HG02884 (cell line): ENCODE results near the gene TCEAL9.
"Not testable (repeated sequence)": the region's sequence is repeated elsewhere in the genome, so short reads cannot be mapped to it uniquely, and the experiment has no call there.

Experiments used
- ATAC-seq: cut with Tn5 transposase; IDR thresholded peaks from one replicate; pipeline ENCODE4 v1.9.1; 2021; ENCODE audit warnings: mild to moderate bottlenecking, moderate library complexity; ENCODE audit not compliant: unreplicated experiment

The TCEAL9 gene, protein sequence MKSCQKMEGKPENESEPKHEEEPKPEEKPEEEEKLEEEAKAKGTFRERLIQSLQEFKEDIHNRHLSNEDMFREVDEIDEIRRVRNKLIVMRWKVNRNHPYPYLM

DNA sequence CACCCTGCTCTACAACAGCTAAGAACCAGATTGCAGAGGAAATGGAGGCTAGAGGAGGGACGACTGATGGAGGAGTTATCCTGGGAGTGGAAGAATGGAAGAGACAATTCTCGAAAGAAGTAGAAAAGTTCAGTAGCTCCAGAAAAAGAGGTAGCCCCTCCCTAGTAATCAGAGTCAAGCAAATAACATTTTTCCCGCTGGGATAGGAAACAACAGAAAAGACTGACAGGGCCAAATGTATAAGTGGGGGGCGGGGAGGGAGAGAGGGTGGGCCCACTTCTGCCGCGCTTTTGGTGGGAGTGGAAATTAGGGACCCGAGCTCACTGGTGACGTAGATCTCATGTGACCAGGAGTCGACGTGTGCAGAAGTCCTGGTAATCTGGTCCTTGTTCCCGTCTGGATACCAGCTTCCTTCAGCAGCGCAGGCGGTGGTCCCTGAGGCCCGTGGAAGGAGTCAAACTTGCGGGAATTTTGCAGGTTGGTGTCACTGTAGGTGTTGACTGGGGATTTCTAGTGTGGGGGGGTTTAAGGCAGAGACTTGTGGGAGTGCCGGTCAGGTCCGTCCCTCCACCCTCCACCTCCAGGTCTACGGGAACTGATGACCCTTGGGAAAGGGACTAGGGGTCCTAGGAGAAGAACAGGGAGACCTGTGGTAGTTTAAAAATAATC is at the start of gene TCEAL9:
TSS of gene TCEAL9 (plus strand) at position 377 of the 669 bp plus-strand sequence. CDS start 1,179 bp downstream, outside the sequence.
- peak; percentile 75 for ATAC-seq

DNA sequence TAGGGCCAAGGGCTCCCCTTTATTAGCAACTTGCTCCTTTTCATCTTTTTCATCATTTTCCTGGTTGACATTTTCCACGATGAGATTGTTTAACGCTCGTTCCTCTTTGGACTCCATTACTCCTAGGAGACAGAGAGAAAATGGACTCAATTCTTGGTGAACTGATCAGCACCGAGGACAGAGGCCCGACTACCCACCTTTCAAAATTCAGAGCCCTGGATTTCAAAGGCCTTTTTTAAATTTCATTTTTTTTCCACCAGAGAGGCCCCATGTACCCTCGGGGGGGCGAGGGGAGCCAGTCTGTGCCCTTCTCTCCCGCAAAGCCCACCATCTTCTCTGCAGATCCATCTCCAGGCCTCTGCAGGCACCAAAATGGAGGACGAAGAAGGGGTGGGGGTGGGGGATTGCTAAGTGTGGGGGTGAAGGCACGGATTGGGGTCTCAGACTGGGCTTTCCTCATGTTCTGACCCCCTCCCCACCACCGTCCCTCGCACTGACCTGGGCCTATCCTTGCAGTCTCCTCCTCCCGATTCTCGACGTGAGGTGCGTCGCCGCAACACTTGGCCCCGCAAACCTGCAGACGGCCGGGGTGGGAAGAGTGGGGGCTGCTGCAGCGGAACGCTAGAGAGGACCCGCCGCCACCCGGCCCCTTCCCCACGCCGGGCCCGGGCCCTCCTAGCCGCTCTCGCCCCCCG is 46.3 kb upstream of the TCEAL9 start:
- ATAC-seq: no peak

DNA sequence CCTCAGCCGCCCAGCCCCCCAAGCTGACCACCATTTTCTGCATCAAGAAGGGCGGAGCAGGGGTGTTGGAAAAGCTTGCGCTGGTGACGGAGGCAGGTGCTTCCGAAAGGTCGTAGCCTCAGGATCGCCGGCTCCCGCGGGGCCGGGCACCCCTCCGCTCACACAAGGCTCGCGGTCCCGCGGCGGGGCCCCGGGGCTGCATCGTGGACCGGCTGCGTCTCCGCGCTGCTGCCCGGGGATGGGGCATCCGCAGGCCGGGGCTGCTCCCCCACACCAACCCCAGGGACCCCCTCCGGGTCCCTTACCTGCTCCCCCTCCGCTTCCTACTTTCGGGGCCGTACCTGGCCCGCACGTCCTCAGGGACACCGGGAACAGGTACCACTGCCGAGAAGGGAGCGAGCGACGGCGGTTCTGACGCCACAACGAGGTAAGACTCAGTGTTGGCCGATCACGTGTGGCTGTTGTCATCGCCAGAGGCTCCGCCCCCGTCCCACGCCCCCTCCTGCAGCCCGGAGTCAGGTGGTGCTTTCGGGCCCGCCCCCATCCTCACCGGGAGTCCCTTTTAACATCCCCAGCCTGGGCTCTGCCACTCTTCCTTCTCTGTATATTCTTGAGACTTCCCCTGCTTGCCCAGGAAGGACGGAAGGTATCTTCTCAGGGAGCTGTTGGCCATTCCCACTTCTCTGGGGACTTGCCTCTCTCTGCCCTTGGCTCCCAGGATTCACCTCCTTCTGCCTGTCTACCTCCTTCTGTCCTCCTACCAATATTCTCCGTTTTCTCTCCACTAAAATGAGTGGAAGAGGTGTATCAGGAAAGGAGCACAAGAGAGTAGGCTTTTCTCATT is 45.5 kb upstream of the TCEAL9 start, which contains the start of gene BEX2:
TSS of gene BEX2 (minus strand) at position 436 of the 844 bp plus-strand sequence. CDS start 1,014 bp downstream, outside the sequence.
- ATAC-seq: peak; percentile 99

DNA sequence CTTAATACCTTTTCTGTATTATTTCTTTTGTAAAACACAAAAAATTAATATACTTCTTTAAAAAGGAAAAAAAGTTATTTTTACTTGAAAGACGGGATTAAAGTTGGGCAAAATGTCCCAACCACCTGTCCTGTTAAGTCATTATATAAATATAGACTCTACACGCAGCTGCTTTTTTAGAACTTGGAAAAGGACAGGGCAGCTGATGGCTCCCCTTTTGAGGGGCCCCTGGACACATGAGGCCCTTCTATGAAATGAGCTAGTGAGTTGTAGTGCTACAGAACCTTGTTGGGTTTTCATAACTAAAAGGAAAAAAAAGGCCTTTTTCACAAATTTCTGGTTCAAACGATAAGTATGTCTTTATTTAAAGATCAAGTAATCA is 44.9 kb upstream of the TCEAL9 start:
- ATAC-seq: no peak

DNA sequence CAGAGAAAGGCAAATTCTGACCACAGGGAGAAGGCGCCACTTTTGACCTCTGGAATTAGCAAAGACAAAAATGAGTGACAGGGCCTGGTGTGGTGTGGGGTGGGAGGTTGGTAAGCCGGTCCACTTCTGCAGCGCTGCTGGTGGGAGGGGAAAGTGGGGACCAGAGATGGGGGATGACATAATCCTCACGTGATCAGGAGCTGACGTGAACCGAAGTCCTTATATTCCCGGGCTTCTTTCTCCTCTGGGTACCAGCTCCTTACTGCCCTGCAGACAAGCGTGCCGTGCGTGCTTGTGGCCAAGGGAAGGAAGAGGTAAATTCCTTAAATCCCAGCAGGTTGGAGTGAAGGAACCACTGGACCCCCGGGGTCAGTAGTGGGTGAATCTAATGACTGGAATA is 26.3 kb upstream of the TCEAL9 start, which contains the start of gene TCEAL7:
TSS of gene TCEAL7 (plus strand) at position 249 of the 400 bp plus-strand sequence. CDS start 1,165 bp downstream, outside the sequence.
- no peak for ATAC-seq

DNA sequence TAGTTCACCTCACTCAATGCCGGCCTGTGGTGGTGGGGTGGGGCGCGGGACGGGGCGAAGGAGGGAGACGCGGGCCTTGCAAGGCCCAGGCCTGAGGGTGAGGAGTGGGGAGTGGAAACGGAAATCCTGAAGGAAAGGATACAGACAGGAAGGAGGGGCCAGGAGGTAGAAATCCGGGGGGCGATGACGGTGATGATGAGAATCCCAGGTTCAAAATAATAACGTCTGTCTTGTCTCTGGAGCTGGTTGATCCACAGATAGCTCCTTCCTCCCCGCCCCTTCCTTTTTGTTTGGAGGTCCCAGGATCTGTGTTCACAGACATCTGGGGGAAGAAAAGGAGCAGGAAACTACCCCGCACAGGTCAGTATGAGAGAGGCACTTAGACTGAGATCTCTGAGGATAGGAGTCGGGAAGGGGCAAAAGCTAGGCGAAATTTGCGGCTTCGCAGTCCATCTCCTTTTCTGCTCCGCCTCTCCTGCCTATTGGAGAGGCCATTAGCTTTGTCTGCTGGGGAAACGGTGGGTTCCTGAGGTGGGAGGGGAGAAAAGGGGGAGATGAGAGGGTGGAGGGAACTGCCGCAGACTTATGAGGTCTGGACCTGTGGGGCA is 25.5 kb upstream of the TCEAL9 start:
- no peak for ATAC-seq

DNA sequence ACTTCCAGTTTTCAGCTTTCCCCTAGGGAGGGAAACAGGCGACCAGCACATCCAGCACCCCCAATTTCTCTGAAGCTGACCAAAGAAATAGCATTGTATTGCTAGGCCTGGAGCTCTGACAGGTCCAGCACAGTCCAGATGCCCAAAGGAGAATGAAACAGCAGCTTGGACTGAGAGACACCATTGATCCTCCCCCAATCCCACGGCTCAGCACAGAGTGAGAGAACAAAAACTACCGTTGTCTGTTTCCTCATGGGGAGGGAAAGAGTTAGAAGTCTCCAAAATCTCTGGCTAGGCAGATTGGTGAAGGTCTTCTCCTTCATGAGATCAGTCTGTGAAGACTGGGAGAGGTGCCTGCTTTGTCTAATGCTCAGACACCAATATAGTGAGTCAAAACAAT is 17.6 kb upstream of the TCEAL9 start:
- ATAC-seq: no peak

DNA sequence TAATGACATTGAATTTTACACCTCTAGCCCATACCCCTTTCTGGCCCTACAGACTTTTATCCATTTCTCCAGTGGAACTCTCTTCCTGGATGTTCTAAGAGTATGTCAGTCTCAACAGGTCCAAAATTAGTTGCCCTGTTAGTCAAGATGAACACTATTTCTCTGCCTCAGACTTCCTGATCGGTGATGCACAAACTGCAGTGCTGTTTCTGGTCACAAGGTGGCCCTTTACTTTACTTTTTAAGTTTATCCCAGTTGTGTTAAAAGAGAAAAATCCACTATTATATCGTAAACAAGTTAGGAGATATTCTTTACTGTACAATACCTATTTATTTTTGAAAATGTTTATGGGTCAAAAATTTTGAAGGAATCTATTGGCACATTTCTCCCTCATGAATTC is 13.2 kb upstream of the TCEAL9 start:
- no peak for ATAC-seq

DNA sequence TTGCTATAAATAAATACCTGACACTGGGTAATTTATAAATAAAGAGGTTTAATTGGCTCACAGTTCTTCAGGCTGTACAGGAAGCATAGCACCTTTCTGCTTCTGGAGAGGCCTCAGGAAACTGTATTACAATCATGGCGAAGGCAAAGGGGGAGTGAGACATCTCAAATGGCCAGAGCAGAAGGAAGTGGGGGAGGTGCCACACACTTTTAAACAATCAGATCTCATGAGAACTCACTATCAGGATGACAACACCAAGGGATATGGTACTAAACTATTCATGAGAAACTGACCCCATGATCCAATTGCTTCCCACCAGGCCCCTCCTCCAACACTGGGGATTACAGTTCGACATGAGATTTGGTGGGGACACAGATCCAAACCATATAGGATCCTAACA is 11.7 kb upstream of the TCEAL9 start:
- no peak for ATAC-seq

DNA sequence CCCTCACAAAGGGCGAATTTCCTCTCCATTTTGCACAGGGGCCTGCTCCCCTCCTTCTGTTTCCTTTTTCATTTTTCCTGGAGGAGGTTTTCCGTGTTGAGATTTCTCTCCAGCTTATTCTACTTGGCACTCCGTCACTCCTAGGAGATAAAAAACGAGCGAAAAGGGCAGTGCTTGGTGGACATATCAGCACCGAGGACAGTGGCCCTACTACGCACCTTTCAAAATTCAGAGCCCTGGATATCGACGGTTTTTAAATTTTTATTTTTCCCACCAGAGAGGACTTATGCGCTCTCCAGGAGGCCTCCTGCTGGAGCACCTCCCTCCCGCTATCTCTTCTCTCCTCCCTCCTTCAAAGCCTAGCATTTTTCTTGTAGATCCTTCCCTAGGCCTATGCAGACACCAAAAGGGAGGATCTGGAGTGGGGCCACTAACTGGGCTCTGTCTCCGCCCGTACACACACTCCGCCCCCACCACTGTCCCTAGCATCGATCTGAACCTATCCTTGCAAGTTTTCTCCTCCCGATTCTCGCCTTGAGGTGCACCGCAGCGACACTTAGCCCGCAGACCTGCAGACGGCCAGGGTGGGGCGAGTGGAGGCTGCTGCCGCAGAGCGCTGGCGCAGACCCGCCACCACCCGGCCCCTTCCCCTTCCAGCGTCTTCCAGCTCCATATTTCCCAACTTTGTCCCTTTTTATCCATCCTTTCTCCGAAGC is 8.5 kb upstream of the TCEAL9 start:
- ATAC-seq: no peak

DNA sequence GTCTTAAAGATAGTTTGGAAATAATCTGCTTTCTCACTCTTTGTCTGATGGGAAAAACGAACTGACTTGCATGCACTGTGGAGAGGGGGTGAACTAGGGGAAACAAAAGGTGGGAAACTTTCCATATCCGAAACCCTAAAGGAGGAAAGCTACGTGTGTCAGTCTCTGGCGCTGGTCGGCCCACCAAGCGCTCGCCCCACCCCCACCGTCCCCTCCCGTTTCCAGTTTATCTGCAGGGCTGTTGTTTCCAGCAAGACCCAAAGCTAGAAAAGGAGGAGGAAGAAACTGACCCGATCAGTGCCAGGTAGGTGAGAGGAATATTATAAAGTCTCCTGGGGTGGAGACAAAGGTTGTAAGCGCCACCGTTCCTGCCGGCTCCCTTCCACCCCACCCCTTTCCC is 552 bp downstream of the TCEAL9 start:
- ATAC-seq: no peak

DNA sequence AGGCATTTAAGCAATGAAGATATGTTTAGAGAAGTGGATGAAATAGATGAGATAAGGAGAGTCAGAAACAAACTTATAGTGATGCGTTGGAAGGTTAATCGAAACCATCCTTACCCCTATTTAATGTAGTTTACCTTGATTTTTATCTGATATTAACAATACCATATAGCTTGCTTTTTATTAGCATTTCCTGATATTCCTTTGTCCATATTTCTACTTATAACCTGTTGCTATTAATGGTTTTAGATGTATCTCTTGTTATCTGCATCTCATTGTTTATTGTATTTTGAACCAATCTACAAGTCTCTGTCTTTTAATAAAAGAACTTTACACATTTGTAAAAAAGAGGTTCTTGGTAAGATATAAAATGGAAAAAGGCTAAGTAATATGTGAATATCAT is 1.6 kb downstream of the TCEAL9 start:
- ATAC-seq: no peak

DNA sequence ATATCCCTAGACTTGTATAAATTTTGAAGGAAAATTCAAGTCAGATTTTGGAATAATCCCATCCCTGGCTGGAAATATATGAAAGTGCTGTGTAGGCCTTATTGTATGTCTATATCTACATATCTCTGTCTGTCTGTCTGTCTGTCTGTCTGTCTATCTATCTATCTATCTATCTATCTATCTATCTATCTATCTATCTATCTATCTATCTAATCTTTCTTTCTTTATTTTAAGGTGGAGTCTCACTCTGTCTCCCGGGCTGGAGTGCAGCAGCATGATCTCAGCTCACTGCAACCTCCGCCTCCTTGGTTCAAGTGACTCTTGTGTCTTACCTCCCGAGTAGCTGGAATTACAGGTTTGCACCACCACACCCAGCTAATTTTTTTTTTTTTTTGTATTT is 3.3 kb downstream of the TCEAL9 start:
- not testable (repeated sequence) for ATAC-seq

DNA sequence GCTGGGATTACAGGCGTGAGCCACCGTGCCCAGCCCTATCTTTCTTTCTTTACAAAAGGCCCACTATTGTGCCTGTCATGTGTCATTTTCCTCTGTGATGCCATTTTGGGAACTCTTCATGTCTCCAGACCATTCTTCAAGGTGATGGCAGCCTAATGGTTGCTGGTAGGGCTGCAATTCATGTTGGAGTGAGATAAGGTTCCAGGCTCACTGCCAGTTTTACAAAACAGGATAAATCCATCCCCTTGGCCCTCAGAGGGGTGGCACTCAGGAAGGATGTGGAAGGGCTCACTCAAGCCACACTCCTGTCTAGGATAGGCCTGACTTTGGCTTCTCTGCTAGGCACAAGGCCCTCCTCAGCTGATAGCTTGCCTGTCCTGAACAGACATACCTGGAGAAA is 3.8 kb downstream of the TCEAL9 start:
- ATAC-seq: no peak

DNA sequence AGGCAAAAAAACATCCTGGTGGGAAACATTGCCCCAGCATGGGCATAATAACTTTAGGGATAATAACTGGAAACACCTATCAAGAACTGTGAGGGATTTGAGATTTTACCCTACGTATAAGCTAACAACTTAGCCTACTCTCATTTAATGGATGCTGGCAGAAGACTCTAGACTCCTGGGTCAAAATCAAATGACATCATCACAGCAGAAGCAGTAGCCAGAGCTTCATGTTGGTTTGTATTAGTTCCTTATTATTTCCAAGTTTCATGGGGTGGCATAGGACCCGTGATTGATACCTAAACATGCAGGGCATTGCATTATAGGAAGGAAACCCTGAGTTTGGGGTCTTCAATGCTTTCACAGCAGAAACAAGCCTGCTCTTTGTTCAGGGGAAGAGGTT is 4.6 kb downstream of the TCEAL9 start:
- no peak for ATAC-seq

DNA sequence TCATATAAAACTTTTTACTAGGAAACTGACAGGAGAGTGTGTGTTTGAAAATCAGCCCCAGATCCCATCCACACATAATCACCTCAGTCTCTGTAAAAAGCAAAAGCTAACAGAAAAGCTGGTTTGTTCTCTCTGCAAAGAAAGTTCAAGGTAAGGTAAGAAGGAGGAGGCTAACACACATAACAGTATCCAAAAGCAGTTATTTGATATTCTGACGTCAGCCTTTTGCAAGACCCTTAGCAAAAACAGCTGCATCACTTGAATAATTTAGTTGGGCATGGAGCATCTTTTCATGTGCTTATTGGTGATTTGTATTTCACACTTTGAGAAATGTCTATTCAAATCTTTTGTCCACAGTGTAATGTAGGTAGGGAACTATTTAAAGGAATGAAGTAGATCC is 5.5 kb downstream of the TCEAL9 start:
- no peak for ATAC-seq

DNA sequence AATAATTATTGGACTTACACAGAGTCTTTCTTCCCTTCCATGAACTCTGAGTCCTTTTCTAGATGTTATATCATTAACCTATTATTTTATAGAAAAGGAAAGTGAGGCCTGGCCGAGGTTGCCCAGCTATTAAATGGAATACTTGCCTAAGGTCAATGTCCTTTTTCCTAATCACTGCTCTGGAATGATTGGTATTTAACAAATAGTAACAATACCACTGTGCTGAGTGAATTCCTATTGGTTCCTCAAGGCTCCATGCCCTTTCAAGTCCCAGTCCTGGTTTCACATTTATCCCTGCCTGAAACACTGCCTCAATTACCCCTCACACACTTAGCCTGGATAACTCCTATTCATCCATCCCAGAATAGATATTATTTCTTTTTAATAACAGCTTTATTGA is 6.2 kb downstream of the TCEAL9 start:
- ATAC-seq: no peak

DNA sequence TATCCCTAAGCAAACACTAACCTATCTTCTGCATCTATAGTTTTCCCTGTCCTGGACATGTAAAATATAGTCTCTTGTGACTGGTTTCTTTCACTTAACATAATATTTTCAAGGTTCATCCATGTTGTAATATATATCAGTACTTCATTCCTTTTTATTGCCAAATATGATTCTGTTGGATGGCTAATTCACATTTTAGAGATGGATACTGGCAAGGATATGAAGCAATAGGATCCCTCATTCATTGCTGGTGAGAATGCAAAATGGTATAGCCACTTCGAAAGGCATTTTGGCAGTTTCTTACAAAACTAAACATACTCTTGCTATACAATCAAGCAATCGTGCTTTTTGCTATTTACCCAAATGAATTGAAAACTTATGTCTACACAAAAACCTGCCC is 6.7 kb downstream of the TCEAL9 start:
- no peak for ATAC-seq

DNA sequence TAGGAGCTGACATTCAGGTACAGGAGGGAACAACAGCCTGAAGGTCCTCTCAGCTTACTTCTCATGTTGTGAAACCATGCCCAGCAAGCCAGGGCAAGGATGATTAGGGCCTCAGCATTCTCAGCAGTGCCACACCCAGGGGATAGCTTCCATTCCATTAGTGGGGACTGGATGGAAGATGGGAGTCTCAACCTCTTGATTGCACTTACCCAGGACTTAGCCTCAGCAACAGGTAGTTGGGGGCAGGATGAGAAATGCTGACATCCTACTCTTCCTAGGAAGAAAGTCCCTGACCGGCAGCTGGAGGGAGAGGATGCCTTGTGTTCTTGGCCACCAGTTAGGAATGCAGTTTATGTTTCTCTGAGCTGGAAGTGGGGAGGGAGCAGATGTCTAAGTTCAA is 11.2 kb downstream of the TCEAL9 start:
- no peak for ATAC-seq

DNA sequence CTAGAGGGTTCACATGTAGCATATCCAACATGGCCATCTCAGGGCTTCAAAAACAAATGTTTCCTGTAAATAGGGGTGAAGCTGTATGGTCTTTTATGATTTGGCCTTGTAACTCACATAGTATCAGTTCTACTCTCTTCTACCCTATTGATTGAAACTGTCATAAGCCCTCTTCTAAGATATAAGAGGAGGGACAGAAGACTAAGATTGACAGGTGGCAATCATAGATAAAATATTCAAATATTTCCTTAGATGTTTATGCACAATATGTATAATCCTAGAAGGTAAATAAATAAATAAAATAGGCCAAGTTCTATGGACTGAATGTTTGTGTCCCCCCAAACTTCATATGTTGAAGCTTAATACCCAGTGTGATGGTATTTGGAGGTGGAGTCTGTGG is 13.2 kb downstream of the TCEAL9 start:
- ATAC-seq: no peak
